Mucosa of stomach (tissue), 1 donor: ENCODE measurements around the gene FNDC1.

Experiments used
- H3K27me3 ChIP-seq: one replicate; pipeline ENCODE4 v1.7.0; 2013; ENCODE audit warnings: mild to moderate bottlenecking, low read length; ENCODE audit not compliant: control insufficient read depth, insufficient read depth
- H3K36me3 ChIP-seq: one replicate; pipeline ENCODE4 v1.7.0; 2013; ENCODE audit warnings: low read length; ENCODE audit not compliant: control insufficient read depth, insufficient read depth
- H3K4me1 ChIP-seq: one replicate; pipeline ENCODE4 v1.7.0; 2013; ENCODE audit warnings: mild to moderate bottlenecking, low read length; ENCODE audit not compliant: control insufficient read depth, insufficient read depth
- H3K4me3 ChIP-seq: one replicate; pipeline ENCODE4 v1.7.0; 2013; ENCODE audit warnings: low read length
- H3K9ac ChIP-seq: one replicate; pipeline ENCODE4 v1.7.0; 2013; ENCODE audit warnings: mild to moderate bottlenecking, low read length, moderate library complexity
- H3K9me3 ChIP-seq: one replicate; pipeline ENCODE4 v1.7.0; 2013; ENCODE audit warnings: mild to moderate bottlenecking, low read length, moderate library complexity; ENCODE audit not compliant: control insufficient read depth
- donor health status: Pancreatic carcinoma.

Gene FNDC1

GRCh38 chr6:159321267-159321666, 152.1 kb downstream of the FNDC1 start:
- Histone ChIP-seq H3K4me1 (no peaks in the 10 kb centered on the region), H3K9ac (no peak overlapping the region), H3K4me3 (no peak overlapping the region), H3K36me3 (no peaks in the 10 kb centered on the region), H3K27me3 (no peaks in the 10 kb centered on the region), H3K9me3 (no peaks in the 10 kb centered on the region)
